GM18505 (cell line): ENCODE results near the gene PCBP3.
"Not testable (repeated sequence)": the region's sequence is repeated elsewhere in the genome, so short reads cannot be mapped to it uniquely, and the experiment has no call there.

Source experiments
- ATAC-seq: cut with Tn5 transposase; IDR thresholded peaks from one replicate; pipeline ENCODE4 v1.9.1; 2021; ENCODE audit not compliant: unreplicated experiment
- POLR2A ChIP-seq: IDR thresholded peaks from 4 replicates; pipeline ENCODE4 v1.6.1; 2011; ENCODE audit warnings: borderline replicate concordance; ENCODE audit not compliant: insufficient read depth, insufficient read length; ENCODE audit errors: extremely low read depth

Gene PCBP3

DNA sequence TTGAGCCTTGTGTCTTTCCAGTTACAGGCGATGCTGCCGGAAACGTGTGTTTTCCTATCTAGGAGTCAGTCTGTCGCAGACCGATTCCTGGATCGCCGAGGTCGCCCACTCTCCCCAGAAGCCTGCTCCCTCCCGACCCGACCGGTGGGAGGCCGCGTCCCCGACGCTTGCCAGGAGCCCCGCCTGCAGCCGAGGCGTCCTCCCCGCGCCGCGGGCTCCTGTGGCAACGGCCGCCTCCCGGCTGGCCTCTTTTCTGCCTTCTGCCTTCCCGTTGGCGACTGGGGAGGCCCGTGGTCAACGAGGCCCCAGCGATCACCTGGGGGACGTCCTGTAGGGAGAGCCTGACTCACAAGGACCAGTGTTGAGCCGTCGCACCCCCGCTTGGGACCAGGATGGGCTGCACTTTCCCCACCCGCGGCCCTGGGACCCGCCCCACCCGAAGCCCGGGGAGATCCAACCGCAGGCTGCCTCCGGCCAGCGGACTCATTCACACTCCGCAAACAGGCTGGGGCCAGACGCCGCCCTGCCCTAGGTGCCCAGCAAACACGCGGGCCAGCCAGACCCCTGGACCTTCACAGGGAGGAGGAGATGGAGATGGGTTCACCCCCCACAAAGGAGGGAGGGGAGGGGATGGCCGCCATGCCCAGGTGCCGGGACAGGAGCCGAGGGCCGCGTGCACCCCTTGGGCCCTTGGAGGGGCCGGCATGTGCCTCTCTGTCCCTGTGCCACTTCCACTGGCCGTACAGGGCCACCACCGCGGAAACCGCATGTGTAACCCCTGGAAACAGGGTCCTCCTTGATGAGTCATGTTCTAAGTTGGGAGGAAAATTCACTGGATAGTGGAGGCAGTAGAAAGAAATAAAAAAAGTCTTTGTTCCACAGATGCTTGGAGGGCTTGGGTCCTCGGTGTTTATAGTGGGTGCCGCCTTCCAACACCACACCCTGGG is 330.8 kb downstream of the PCBP3 start:
- no peak for TF ChIP-seq POLR2A
- no peak for ATAC-seq

- ATAC-seq = no peak
- no peak for TF ChIP-seq POLR2A
These were observed 331.6 kb downstream of the PCBP3 start for GRCh38 chr21:45975020-45975666.

- ATAC-seq = not testable (repeated sequence)
These were observed 332.3 kb downstream of the PCBP3 start for GRCh38 chr21:45975667-45976409.

DNA sequence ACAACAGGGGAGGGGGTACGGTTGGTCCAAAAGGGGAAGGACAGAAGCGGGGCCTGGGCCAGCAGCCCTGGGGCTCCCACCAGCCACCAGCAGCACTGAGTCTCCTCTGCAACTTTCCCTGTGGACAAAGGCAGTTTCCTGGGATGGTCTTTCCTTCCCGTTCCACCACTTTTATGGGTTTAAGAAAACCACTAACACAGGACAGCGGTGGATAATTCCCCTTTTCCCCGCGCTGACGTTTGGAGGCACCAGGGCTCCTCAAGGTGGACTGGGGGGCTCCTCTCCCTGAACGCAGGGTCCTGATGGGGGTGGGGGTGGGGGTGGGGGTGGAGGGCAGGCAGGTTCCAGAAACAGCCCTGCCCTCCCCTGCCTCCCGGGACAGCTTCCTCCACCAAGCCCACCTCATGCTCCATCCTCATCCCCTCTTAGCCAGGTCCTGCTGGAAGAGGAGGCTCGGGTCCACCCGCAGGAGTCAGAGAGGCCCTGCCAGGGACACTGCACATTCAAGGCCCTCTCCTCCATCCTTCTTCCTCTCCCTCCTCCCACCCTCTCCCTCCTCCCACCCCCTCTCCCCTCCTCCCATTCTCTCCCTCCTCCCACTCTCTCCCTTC is 333.3 kb downstream of the PCBP3 start:
- no peak for TF ChIP-seq POLR2A
- ATAC-seq = no peak

DNA sequence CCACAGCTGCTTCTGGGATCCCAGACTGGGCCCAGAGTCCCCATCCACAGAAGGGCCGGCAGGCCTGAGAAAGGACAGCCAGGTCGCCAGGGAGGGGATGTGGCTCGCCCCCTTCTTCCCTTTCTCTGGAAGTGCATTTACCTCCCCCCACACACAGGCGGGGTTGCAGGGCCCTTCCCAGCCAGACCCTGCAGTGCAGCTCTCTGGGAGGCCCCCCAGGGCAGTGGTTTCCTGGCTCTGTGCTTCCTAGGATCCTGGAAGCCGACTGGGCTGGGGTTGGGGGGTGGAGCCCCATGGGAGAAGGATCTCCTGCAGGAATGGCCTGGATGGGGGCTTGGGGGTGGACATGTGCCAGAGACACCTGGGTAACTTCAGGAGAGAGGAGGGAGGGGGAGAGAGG is 333.9 kb downstream of the PCBP3 start:
- ATAC-seq = no peak
- no peak for TF ChIP-seq POLR2A

DNA sequence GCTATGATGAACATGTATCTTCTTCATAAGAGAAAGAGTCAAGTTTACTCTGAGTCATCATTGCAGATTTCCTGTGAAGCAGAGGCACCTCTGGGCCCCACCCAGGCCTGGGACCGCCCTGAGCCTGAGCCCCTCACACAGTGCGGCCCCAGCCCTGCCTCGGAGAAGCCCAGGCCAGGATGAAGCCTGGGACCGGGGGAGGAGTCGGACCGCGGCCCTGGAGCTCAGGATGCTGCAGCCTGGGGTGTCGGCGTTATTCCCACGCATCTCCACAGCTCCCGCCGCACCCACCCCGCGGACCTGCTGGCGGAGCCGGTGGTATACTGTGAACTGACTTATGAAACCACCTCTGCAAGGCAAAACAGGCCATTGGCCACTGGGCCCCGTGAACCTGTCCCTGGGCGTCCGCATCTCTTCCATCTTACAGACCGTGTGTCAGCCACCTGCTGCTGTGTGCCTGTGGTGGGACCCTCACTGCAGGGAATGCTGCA is 335.7 kb downstream of the PCBP3 start:
- no peak for ATAC-seq
- no peak for TF ChIP-seq POLR2A

GRCh38 chr21:45979651-45980050 is 336.1 kb downstream of the PCBP3 start:
- TF ChIP-seq POLR2A = no peak
- ATAC-seq = no peak

GRCh38 chr21:45980271-45980670 is 336.7 kb downstream of the PCBP3 start:
- no peak for TF ChIP-seq POLR2A
- no peak for ATAC-seq

- TF ChIP-seq POLR2A = no peak
- no peak for ATAC-seq
These were observed 337.2 kb downstream of the PCBP3 start for GRCh38 chr21:45980697-45981096.

DNA sequence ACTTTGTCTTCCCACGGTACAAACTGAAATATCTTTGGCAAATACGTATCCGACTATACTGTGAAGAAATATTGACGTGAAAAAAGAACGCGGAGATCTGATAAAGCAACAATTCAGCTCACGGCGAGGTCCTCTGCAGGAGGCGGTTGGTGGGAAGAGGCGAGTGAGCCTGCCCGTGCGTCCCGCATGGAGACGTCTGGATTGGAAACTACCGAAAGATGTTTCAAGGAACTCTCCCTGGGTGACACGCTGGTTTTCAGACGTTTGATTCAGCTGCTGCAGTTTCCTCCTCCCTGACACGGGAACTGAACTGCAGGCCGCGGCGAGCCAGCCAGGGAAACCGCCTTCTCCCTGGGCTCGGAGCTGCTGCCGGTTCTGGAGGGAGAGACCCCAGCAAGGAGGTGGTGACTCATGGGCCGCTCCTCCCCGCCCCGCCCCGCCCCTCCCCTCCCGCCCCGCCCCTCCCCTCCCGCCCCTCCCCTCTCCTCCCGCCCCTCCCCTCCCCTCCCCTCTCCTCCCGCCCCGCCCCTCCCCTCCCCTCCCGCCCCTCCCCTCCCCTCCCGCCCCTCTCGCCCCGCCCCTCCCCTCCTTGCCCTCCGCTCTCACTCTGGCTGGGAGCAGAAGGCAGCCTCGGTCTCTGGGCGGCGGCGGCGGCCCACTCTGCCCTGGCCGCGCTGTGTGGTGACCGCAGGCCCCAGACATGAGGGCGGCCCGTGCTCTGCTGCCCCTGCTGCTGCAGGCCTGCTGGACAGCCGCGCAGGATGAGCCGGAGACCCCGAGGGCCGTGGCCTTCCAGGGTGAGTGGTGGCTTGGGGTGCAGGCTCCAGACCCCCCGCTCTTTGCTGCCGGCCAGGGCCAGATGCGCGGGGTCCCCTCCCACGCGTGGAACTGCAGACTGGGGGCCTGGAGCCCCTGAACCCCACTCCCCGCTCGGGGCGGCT is 337.9 kb downstream of the PCBP3 start, which contains the start of gene COL6A1:
Gene COL6A1 (plus strand): TSS at position 620 of the 941 bp plus-strand sequence. CDS start 81 bp downstream, at position 701.
- ATAC-seq = no peak
- no peak for TF ChIP-seq POLR2A

- no peak for ATAC-seq
- no peak for TF ChIP-seq POLR2A
These were observed 338.7 kb downstream of the PCBP3 start for GRCh38 chr21:45982092-45982757.
